DOHH2 (cell line): ENCODE results near the gene SYN1.

Experiments
- H3F3A ChIP-seq: fragments of 200-600 bp; sonication (generic), shearing (Covaris generic); 2 replicates; pipeline ENCODE4 v1.6.0; 2016; ENCODE audit warnings: antibody characterized with exemption, mild to moderate bottlenecking; ENCODE audit not compliant: control insufficient read depth, insufficient read depth
- H3K27ac ChIP-seq: fragments of 200-600 bp; sonication (generic); 2 replicates; pipeline ENCODE4 v1.5.1; 2014; ENCODE audit warnings: low read depth, mild to moderate bottlenecking, low read length, moderate library complexity
- H3K27me3 ChIP-seq: fragments of 200-600 bp; sonication (generic); 2 replicates; pipeline ENCODE4 v1.6.1; 2014; ENCODE audit warnings: mild to moderate bottlenecking, low read length, mixed read lengths; ENCODE audit not compliant: control insufficient read depth
- H3K36me3 ChIP-seq: fragments of 200-600 bp; sonication (generic); 2 replicates; pipeline ENCODE4 v1.6.1; 2014; ENCODE audit warnings: mild to moderate bottlenecking, low read length, moderate library complexity, mixed read lengths; ENCODE audit not compliant: control insufficient read depth
- H3K4me1 ChIP-seq: fragments of 200-600 bp; sonication (generic); 2 replicates; pipeline ENCODE4 v1.6.1; 2014; ENCODE audit warnings: mild to moderate bottlenecking, low read length, mixed read lengths; ENCODE audit not compliant: control insufficient read depth
- H3K4me2 ChIP-seq: fragments of 200-600 bp; sonication (generic); 2 replicates; pipeline ENCODE4 v1.6.0; 2014; ENCODE audit warnings: mild to moderate bottlenecking, low read length, moderate library complexity
- H3K4me3 ChIP-seq: fragments of 200-600 bp; sonication (generic); 2 replicates; pipeline ENCODE4 v1.5.1; 2014; ENCODE audit warnings: mild to moderate bottlenecking, low read length, mixed read lengths
- H3K79me2 ChIP-seq: fragments of 200-600 bp; sonication (generic); 2 replicates; pipeline ENCODE4 v1.6.1; 2014; ENCODE audit warnings: mild to moderate bottlenecking, low read length, mixed read lengths; ENCODE audit not compliant: control insufficient read depth
- H3K9me2 ChIP-seq: fragments of 200-600 bp; sonication (generic); replicated peaks from 2 replicates; pipeline ENCODE4 v1.6.1; 2014; ENCODE audit warnings: mild to moderate bottlenecking, low read length, mixed read lengths; ENCODE audit not compliant: control insufficient read depth
- H3K9me3 ChIP-seq: fragments of 200-600 bp; sonication (generic); 2 replicates; pipeline ENCODE4 v1.6.1; 2014; ENCODE audit warnings: antibody characterized with exemption, low read length, mixed read lengths; ENCODE audit not compliant: control insufficient read depth, insufficient read depth
- H4K20me1 ChIP-seq: fragments of 200-600 bp; sonication (generic); 2 replicates; pipeline ENCODE4 v1.6.0; 2014; ENCODE audit warnings: low read depth, mild to moderate bottlenecking, antibody characterized with exemption, low read length, moderate library complexity; ENCODE audit not compliant: control insufficient read depth, insufficient read depth
- EZH2phosphoT487 ChIP-seq: fragments of 200-600 bp; sonication (generic); IDR thresholded peaks from 2 replicates; pipeline ENCODE4 v1.6.1; 2017; ENCODE audit warnings: borderline replicate concordance, mild to moderate bottlenecking, antibody characterized with exemption, low read length, moderate library complexity, mixed read lengths
- TF ChIP-seq, protein P1 (sequence below): fragments of 200-600 bp; sonication (generic); IDR thresholded peaks from one replicate; pipeline ENCODE4 v1.5.1; 2014; ENCODE audit warnings: antibody characterized with exemption, mild to moderate bottlenecking, low read depth, low read length; ENCODE audit not compliant: poor library complexity, severe bottlenecking

Gene SYN1

DNA sequence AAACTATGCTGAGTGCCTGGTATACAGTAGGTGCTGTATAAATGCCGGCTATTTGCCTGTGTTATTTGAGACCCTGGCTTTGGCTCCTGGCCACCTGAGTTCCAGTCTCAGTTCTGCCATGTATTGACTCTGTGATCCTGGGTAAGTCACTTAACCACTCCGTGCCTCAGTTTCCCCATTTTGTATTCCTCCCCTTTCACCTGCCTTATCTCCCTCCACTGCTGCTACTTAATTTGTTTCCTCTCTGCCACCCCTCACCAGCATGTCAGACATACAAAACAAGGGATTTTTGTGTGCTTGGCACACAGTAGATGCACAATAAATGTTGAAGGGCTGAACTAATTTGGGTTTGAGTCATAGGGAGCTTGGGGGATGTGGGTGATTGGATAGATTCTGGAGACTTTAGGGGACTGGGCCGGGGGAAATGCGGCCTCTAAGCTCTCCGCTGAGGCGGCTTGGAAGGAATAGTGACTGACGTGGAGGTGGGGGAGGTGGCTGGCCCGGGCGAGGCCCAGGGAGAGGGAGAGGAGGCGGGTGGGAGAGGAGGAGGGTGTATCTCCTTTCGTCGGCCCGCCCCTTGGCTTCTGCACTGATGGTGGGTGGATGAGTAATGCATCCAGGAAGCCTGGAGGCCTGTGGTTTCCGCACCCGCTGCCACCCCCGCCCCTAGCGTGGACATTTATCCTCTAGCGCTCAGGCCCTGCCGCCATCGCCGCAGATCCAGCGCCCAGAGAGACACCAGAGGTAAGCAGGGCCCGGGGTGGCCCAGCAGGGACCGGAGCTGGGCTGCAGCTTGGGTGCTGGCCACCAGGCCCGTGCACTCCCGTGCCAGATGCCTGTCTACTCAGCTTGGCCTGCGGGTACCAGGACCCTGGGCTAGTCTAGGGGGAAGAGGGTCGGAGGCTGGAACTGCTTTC, 37.7 kb downstream of the SYN1 start, which contains the start of gene TIMP1:
Gene TIMP1, plus strand, starts transcription at position 706 of the 917 bp plus-strand sequence. CDS start 980 bp downstream, outside the sequence.
- Histone ChIP-seq H3K27ac (no peak within 1 kb of the TSS), H3K4me3 (no peak within 1 kb of the TSS), H4K20me1 (no peaks in the 10 kb centered on the region), H3K9me2 (no peaks in the 10 kb centered on the region), H3F3A (no peaks in the 10 kb centered on the region), H3K27me3 (peaks cover 8% of the 10 kb centered on the region), H3K4me2 (no peak within 1 kb of the TSS), H3K36me3 (no peaks in the 10 kb centered on the region), H3K4me1 (no peaks in the 10 kb centered on the region), H3K9me3 (no peaks in the 10 kb centered on the region), H3K79me2 (no peaks in the 10 kb centered on the region)
- TF ChIP-seq, protein P1, sequence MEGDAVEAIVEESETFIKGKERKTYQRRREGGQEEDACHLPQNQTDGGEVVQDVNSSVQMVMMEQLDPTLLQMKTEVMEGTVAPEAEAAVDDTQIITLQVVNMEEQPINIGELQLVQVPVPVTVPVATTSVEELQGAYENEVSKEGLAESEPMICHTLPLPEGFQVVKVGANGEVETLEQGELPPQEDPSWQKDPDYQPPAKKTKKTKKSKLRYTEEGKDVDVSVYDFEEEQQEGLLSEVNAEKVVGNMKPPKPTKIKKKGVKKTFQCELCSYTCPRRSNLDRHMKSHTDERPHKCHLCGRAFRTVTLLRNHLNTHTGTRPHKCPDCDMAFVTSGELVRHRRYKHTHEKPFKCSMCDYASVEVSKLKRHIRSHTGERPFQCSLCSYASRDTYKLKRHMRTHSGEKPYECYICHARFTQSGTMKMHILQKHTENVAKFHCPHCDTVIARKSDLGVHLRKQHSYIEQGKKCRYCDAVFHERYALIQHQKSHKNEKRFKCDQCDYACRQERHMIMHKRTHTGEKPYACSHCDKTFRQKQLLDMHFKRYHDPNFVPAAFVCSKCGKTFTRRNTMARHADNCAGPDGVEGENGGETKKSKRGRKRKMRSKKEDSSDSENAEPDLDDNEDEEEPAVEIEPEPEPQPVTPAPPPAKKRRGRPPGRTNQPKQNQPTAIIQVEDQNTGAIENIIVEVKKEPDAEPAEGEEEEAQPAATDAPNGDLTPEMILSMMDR: no peak
- TF ChIP-seq EZH2phosphoT487: no peak

DNA sequence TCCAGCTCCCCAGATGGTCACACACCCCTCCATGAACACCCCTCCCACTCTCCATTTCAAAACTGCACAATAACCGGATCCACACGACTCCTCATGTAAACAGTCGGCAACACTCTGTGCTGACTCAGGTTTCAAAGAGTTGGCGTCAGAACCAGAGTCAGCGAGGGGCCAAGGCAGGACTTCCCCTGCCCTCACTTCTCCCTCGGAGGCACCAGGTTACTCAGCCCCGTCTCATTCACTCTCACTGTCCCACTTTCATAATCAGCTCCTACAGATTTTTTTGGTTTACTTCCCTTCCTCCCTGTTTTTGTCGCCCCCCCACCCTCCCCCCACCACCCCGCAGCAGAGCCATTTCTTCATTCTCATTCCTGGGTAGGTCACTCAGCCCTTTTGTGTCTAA, 40.1 kb downstream of the SYN1 start:
- Histone ChIP-seq H3K4me3 (no peak overlapping the region), H3K79me2 (no peaks in the 10 kb centered on the region), H3K9me3 (no peaks in the 10 kb centered on the region), H4K20me1 (no peaks in the 10 kb centered on the region), H3K27me3 (peaks cover 8% of the 10 kb centered on the region), H3K4me1 (no peaks in the 10 kb centered on the region), H3K9me2 (no peaks in the 10 kb centered on the region), H3K36me3 (no peaks in the 10 kb centered on the region), H3F3A (no peaks in the 10 kb centered on the region), H3K27ac (no peak overlapping the region), H3K4me2 (no peak overlapping the region)
- TF ChIP-seq, protein P1: no peak
- no peak for TF ChIP-seq EZH2phosphoT487

DNA sequence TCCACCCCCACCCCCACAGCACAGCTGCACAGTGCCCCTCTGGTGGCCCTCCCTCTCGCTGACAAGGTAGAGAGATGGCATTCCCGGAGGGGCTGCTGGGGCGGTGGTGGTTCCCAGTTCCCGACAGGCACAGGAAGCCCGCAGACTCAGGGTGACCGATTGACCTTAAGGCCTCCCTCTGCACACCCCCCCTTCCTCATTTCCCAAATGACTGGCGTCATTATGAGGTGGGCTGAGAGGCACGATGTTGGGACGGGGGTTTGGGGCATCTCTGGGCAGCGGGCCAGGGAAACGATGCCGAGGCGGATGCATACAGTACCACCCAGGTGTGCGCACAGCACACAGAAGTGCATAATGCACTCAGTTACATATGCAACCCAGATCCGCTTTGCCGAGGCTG, 41.0 kb downstream of the SYN1 start:
- TF ChIP-seq EZH2phosphoT487: no peak
- TF ChIP-seq, protein P1: no peak
- Histone ChIP-seq H3F3A (no peaks in the 10 kb centered on the region), H3K27me3 (peaks cover 8% of the 10 kb centered on the region), H3K4me3 (no peak overlapping the region), H3K79me2 (no peaks in the 10 kb centered on the region), H3K36me3 (no peaks in the 10 kb centered on the region), H4K20me1 (no peaks in the 10 kb centered on the region), H3K9me3 (no peaks in the 10 kb centered on the region), H3K9me2 (no peaks in the 10 kb centered on the region), H3K27ac (no peak overlapping the region), H3K4me1 (no peaks in the 10 kb centered on the region), H3K4me2 (no peak overlapping the region)
